HEK293 (cell line): ENCODE measurements around the gene ARL3.
A peak's percentile ranks its signal among the peaks of the same experiment; 100 is the strongest.

Experiments
- CTCF ChIA-PET: fragments of 350-600 bp; formaldehyde crosslinking; extraction: SDS; loops from one replicate; lab custom pipeline; 2021; ENCODE audit warnings: antibody characterized with exemption; lab: Yijun Ruan, JAX
- POLR2A ChIA-PET: fragments of 300-600 bp; formaldehyde crosslinking; extraction: SDS; loops from one replicate; lab custom pipeline; 2020; ENCODE audit warnings: antibody characterized with exemption, inconsistent platforms; lab: Yijun Ruan, JAX
- H3K27ac ChIP-seq: fragments of 200-500 bp; sonication (Bioruptor generic); 2 replicates; pipeline ENCODE4 v1.5.1; 2014; ENCODE audit warnings: low read depth, low read length, control low read depth, inconsistent platforms; ENCODE audit errors: extremely low read depth
- H3K36me3 ChIP-seq, 2 experiments: fragments of 200-500 bp in 1 of 2; sonication (Bioruptor generic) in 1 of 2; 1 replicate in 1 of 2; 2 replicates in 1 of 2; pipeline ENCODE4 v1.5.1; 2014 to 2017; ENCODE audit warnings: inconsistent platforms in 2 of 2, low read length in 2 of 2; ENCODE audit not compliant: control insufficient read depth in 2 of 2, insufficient read depth in 1 of 2
- H3K4me1 ChIP-seq: fragments of 200-500 bp; sonication (Bioruptor generic); 2 replicates; pipeline ENCODE4 v1.5.1; 2014; ENCODE audit warnings: mild to moderate bottlenecking, low read length, inconsistent platforms; ENCODE audit not compliant: control insufficient read depth, insufficient read depth
- H3K4me3 ChIP-seq: 2 replicates; pipeline ENCODE4 v1.5.1; 2011; ENCODE audit warnings: low read depth, mild to moderate bottlenecking, control low read depth, low read length, moderate library complexity
- H3K9me3 ChIP-seq: fragments of 200-500 bp; sonication (Bioruptor generic); 2 replicates; pipeline ENCODE4 v1.5.1; 2014; ENCODE audit warnings: low read depth, low read length, inconsistent platforms; ENCODE audit not compliant: control insufficient read depth, insufficient read depth
- KLF10 ChIP-seq: fragments of 450-650 bp; IDR thresholded peaks from 2 replicates; pipeline ENCODE4 v1.5.1; 2018; ENCODE audit warnings: missing biosample characterization, mild to moderate bottlenecking, missing genetic modification characterization
- KLF9 ChIP-seq: fragments of 450-650 bp; formaldehyde crosslinking; IDR thresholded peaks from 2 replicates; pipeline ENCODE4 v1.5.1; 2016; ENCODE audit warnings: missing biosample characterization, missing genetic modification characterization, low read depth
- PATZ1 ChIP-seq: fragments of 450-650 bp; formaldehyde crosslinking; IDR thresholded peaks from 2 replicates; pipeline ENCODE4 v1.5.1; 2016; ENCODE audit warnings: missing biosample characterization, missing genetic modification characterization
- SP2 ChIP-seq: fragments of 450-650 bp; formaldehyde crosslinking; IDR thresholded peaks from 2 replicates; pipeline ENCODE4 v1.5.1; 2016; ENCODE audit warnings: missing biosample characterization, missing genetic modification characterization
- ZBTB6 ChIP-seq: fragments of 450-650 bp; formaldehyde crosslinking; IDR thresholded peaks from 2 replicates; pipeline ENCODE4 v1.5.1; 2017; ENCODE audit warnings: missing biosample characterization, missing genetic modification characterization
- ZFP41 ChIP-seq: fragments of 450-650 bp; formaldehyde crosslinking; IDR thresholded peaks from 2 replicates; pipeline ENCODE4 v1.5.1; 2016; ENCODE audit warnings: missing biosample characterization, missing genetic modification characterization, borderline replicate concordance
- ZNF138 ChIP-seq: fragments of 450-650 bp; formaldehyde crosslinking; IDR thresholded peaks from 2 replicates; pipeline ENCODE4 v1.5.1; 2016; ENCODE audit warnings: missing biosample characterization, missing genetic modification characterization, borderline replicate concordance
- ZNF157 ChIP-seq: fragments of 450-650 bp; formaldehyde crosslinking; IDR thresholded peaks from 2 replicates; pipeline ENCODE4 v1.5.1; 2016; ENCODE audit warnings: missing biosample characterization, missing genetic modification characterization
- ZNF184 ChIP-seq: fragments of 450-650 bp; IDR thresholded peaks from 2 replicates; pipeline ENCODE4 v1.5.1; 2018; ENCODE audit warnings: missing biosample characterization, mild to moderate bottlenecking, missing genetic modification characterization
- ZNF202 ChIP-seq: fragments of 450-650 bp; formaldehyde crosslinking; IDR thresholded peaks from 2 replicates; pipeline ENCODE4 v1.5.1; 2016; ENCODE audit warnings: missing biosample characterization, missing genetic modification characterization, borderline replicate concordance
- ZNF214 ChIP-seq: fragments of 450-650 bp; formaldehyde crosslinking; IDR thresholded peaks from 2 replicates; pipeline ENCODE4 v1.5.1; 2017; ENCODE audit warnings: missing biosample characterization, mild to moderate bottlenecking, missing genetic modification characterization, borderline replicate concordance
- ZNF248 ChIP-seq: fragments of 450-650 bp; formaldehyde crosslinking; IDR thresholded peaks from 2 replicates; pipeline ENCODE4 v1.5.1; 2017; ENCODE audit warnings: missing biosample characterization, missing genetic modification characterization
- ZNF280D ChIP-seq: fragments of 450-650 bp; formaldehyde crosslinking; IDR thresholded peaks from 2 replicates; pipeline ENCODE4 v1.5.1; 2016; ENCODE audit warnings: missing biosample characterization, missing genetic modification characterization
- ZNF473 ChIP-seq: fragments of 450-650 bp; formaldehyde crosslinking; IDR thresholded peaks from 2 replicates; pipeline ENCODE4 v1.5.1; 2017; ENCODE audit warnings: missing biosample characterization, missing genetic modification characterization
- ZNF596 ChIP-seq: fragments of 450-650 bp; IDR thresholded peaks from 2 replicates; pipeline ENCODE4 v1.5.0; 2018; ENCODE audit warnings: missing biosample characterization, mild to moderate bottlenecking, missing genetic modification characterization, moderate library complexity
- ZNF654 ChIP-seq: fragments of 450-650 bp; formaldehyde crosslinking; IDR thresholded peaks from 2 replicates; pipeline ENCODE4 v1.5.1; 2016; ENCODE audit warnings: low read depth, missing biosample characterization, missing genetic modification characterization
- ZNF660 ChIP-seq: fragments of 450-650 bp; IDR thresholded peaks from 2 replicates; pipeline ENCODE4 v1.5.1; 2018; ENCODE audit warnings: missing biosample characterization, mild to moderate bottlenecking, missing genetic modification characterization
- ZNF677 ChIP-seq: fragments of 450-650 bp; IDR thresholded peaks from 2 replicates; pipeline ENCODE4 v1.5.0; 2018; ENCODE audit warnings: missing biosample characterization, mild to moderate bottlenecking, missing genetic modification characterization, moderate library complexity
- ZNF701 ChIP-seq: fragments of 450-650 bp; formaldehyde crosslinking; IDR thresholded peaks from 2 replicates; pipeline ENCODE4 v1.5.1; 2016; ENCODE audit warnings: missing biosample characterization, missing genetic modification characterization
- ZSCAN30 ChIP-seq: fragments of 450-650 bp; IDR thresholded peaks from 2 replicates; pipeline ENCODE4 v1.5.1; 2018; ENCODE audit warnings: missing biosample characterization, mild to moderate bottlenecking, missing genetic modification characterization, moderate library complexity
- TF ChIP-seq, protein P1 (sequence below): fragments of 450-650 bp; formaldehyde crosslinking; IDR thresholded peaks from 2 replicates; pipeline ENCODE4 v1.5.1; 2017; ENCODE audit warnings: missing biosample characterization, missing genetic modification characterization
- TF ChIP-seq, protein P2 (sequence below): fragments of 450-650 bp; IDR thresholded peaks from 2 replicates; pipeline ENCODE4 v1.5.1; 2018; ENCODE audit warnings: missing biosample characterization, mild to moderate bottlenecking, missing genetic modification characterization
- TF ChIP-seq, protein P3 (sequence below): fragments of 450-650 bp; formaldehyde crosslinking; IDR thresholded peaks from 2 replicates; pipeline ENCODE4 v1.5.1; 2017; ENCODE audit warnings: missing biosample characterization, missing genetic modification characterization

The ARL3 gene

DNA sequence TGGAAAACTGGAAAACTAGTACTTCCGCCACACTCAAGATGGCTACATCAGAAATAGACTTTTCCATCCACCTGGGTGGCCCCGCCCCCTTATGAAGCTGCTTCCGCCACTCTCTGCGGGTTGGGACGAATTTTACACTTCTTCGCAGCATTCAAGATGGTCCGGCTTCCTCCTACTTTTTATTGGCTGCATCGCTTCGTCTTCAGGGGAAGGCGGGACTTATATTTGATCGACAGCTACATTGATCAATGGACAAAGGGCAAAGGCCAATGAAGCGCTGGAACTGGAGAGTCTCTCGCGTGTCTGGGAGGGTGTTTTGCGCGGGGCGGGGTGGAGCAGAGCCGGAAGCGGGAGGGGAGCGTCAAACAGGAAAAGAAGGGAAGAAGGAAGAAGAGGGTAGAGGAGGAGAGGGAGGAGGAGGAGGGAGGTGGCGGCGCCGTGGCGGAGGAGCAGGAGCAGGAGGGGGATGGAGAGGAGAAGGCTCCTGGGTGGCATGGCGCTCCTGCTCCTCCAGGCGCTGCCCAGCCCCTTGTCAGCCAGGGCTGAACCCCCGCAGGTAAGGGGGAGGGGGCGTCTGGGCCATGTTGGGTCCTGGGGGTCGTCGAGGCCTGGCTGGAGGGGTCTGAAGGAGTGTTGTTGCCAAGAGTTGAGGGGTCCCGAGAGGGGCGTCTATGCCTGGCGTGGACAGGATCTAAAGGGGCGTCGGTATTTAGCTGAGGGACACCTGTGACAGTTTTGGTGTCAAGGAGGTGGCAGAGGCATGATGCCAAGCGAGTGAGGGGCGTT is 29.6 kb upstream of the ARL3 start, which contains the start of gene WBP1L (continued):
- TF ChIP-seq, protein P1, sequence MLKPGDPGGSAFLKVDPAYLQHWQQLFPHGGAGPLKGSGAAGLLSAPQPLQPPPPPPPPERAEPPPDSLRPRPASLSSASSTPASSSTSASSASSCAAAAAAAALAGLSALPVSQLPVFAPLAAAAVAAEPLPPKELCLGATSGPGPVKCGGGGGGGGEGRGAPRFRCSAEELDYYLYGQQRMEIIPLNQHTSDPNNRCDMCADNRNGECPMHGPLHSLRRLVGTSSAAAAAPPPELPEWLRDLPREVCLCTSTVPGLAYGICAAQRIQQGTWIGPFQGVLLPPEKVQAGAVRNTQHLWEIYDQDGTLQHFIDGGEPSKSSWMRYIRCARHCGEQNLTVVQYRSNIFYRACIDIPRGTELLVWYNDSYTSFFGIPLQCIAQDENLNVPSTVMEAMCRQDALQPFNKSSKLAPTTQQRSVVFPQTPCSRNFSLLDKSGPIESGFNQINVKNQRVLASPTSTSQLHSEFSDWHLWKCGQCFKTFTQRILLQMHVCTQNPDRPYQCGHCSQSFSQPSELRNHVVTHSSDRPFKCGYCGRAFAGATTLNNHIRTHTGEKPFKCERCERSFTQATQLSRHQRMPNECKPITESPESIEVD (tag by site-specific recombination): no peak; the same call in 1 of the 2 replicates
- TF ChIP-seq ZNF138 (tag by site-specific recombination) (no peak), PATZ1 (tag by site-specific recombination) (peak; percentile 94), ZNF677 (no peak), ZNF214 (tag by site-specific recombination) (no peak), KLF9 (tag by site-specific recombination) (peak; percentile 99), KLF10 (tag by site-specific recombination) (no peak; the same call in 1 of the 2 replicates)
- TF ChIP-seq, all 188 proteins: peak for 51

DNA sequence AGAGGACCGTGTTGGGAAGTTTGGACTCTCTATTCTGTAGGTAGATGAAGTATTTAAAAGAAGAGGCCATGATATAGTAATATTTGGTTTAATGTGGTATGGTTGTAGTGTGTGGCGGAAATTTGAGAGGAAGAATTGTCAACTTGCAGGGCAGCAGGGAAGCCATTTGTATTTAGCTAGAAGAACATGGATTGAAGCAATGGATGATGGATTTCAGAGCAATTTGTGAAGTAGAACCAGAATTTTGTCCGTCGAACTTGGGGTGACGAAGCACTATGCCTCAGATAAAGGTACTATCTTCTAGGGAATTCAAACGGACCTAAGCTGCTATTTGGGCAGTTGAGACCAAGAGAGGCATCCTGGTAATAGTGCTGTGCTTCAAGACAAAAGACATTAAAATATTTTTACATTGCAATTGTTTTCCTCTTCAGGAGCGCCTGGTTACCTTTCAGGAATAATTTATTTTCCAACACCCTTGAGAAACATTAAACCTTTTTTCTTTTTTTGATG is 28.9 kb upstream of the ARL3 start:
- H3K9me3 ChIP-seq: no peaks in the 10 kb centered on the region
- H3K4me1 ChIP-seq: no peaks in the 10 kb centered on the region
- no peak overlapping the region for H3K27ac ChIP-seq
- no peak overlapping the region; the same call in 1 of the 2 replicates for H3K4me3 ChIP-seq
- ChIA-PET POLR2A (interaction anchor here (0.6 to 2.4 kb wide), 11 partner anchors 10 to 324 kb away, joined by 3 to 14 read pairs (median 4); partner anchors contain the start of genes AS3MT, CNNM2 and PSD), CTCF (interaction anchor here (0.6 to 3.2 kb wide), 7 partner anchors 9 to 165 kb away, joined by 3 to 18 read pairs (median 3); no protein-coding TSS in a partner anchor)
- H3K36me3 ChIP-seq: no peaks in the 10 kb centered on the region
- 0 out of 2 replicates have a peak, but pooled peaks have one; percentile 48 for TF ChIP-seq ZNF184 (tag by site-specific recombination)
- TF ChIP-seq ZNF701 (tag by site-specific recombination): no peak
- no peak for TF ChIP-seq ZNF202
- 0 out of 2 replicates have a peak, but pooled peaks have one; percentile 14 for TF ChIP-seq ZNF280D
- no peak for TF ChIP-seq ZNF248 (tag by site-specific recombination)
- 0 out of 2 replicates have a peak, but pooled peaks have one; percentile 19 for TF ChIP-seq ZBTB6 (tag by site-specific recombination)
- no peak for TF ChIP-seq ZNF138 (tag by site-specific recombination)
- TF ChIP-seq ZNF473: no peak
- no peak for TF ChIP-seq SP2 (tag by site-specific recombination)
- TF ChIP-seq ZNF660 (tag by site-specific recombination): 0 out of 2 replicates have a peak, but pooled peaks have one; percentile 83
- no peak for TF ChIP-seq ZNF157 (tag by site-specific recombination)
- no peak for TF ChIP-seq ZFP41
- no peak for TF ChIP-seq ZNF596 (tag by site-specific recombination)
- TF ChIP-seq, protein P2, sequence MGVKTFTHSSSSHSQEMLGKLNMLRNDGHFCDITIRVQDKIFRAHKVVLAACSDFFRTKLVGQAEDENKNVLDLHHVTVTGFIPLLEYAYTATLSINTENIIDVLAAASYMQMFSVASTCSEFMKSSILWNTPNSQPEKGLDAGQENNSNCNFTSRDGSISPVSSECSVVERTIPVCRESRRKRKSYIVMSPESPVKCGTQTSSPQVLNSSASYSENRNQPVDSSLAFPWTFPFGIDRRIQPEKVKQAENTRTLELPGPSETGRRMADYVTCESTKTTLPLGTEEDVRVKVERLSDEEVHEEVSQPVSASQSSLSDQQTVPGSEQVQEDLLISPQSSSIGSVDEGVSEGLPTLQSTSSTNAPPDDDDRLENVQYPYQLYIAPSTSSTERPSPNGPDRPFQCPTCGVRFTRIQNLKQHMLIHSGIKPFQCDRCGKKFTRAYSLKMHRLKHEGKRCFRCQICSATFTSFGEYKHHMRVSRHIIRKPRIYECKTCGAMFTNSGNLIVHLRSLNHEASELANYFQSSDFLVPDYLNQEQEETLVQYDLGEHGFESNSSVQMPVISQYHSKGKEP: 0 out of 2 replicates have a peak, but pooled peaks have one; percentile 40
- TF ChIP-seq, protein P3, sequence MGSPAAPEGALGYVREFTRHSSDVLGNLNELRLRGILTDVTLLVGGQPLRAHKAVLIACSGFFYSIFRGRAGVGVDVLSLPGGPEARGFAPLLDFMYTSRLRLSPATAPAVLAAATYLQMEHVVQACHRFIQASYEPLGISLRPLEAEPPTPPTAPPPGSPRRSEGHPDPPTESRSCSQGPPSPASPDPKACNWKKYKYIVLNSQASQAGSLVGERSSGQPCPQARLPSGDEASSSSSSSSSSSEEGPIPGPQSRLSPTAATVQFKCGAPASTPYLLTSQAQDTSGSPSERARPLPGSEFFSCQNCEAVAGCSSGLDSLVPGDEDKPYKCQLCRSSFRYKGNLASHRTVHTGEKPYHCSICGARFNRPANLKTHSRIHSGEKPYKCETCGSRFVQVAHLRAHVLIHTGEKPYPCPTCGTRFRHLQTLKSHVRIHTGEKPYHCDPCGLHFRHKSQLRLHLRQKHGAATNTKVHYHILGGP (tag by site-specific recombination): no peak
- TF ChIP-seq ZNF654 (tag by site-specific recombination): no peak
- TF ChIP-seq ZSCAN30 (tag by site-specific recombination): 0 out of 2 replicates have a peak, but pooled peaks have one; percentile 51
